ENCODE results near the gene PAM.
"Not testable (repeated sequence)": the region's sequence is repeated elsewhere in the genome, so short reads cannot be mapped to it uniquely, and the experiment has no call there.

PAM gene

DNA sequence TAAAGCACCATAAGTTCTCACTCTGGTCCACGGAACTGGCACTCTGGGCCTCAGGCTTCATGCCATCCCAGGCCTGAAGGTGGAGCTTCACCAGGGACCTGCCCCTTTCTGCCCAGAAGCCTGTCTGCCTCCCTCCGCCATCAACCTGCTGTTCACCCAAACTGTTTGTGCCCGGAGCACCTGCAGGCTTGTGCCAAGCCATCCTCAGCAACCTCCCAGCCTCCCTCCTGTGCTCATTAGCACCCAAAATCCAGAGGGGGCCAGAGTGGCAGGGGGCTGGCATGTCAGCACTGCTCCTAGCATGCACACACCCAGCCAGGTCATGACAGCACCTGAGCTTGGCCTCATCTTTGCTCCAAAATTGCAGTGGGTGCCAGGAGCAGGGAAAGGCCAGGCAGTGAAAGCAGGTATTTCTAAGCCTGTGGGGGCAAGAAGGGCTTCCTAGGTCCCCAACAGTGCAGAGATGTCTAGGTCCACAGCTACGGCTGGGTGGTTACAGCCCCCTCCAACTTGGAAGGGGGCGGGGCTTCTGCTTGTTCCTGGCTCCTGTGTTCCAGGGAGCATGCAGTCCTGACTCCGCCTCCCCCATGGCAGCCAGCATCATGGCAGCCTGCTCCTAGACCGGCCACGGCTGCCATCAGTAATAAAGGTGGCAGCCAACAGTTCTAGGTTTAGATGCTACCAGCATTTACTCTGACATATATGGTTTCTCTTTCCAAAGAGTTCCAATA lies 279.7 kb downstream of the PAM start:
- no peak for DNase-seq (ENCODE audit: extremely low read depth in 1 of 2, low read depth in 1 of 2)

DNA sequence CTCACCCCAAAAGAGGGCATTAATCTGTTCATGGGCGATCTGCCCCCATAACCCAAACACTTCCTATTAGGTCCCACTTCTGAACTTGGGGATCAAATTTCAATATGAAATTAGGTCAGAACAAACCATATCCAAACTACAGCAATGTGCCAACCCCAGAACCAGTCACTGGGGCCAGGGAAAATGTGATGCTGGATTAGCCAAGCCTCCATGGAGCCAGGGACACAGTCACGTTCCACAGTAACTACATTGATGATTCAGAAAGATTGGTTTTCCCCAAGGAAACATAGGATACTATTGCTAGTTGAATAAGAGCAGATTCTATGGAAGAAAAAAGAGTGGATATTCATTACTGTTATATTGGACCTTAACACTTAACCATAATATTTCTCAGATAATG lies 280.6 kb downstream of the PAM start:
- no peak for DNase-seq (ENCODE audit: extremely low read depth in 1 of 2, low read depth in 1 of 2)

DNA sequence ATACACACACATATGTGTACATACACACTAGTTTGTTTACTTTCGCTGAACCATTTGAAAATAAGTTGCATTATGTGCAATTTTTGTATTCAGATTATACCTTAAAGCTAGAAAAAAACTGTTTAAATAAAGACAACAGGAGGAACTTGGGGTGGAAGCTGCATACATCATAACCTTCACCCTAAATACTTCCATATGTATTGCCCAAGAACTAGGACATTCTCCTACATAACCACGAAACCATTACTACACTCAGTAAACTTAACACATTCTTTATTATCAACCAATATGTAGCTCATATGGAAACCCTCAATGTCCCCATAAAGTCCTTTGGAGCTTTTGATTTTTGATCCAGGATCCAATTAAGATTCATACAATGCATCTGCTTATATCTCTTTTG lies 281.5 kb downstream of the PAM start:
- DNase-seq (ENCODE audit: extremely low read depth in 1 of 2, low read depth in 1 of 2): no peak

DNA sequence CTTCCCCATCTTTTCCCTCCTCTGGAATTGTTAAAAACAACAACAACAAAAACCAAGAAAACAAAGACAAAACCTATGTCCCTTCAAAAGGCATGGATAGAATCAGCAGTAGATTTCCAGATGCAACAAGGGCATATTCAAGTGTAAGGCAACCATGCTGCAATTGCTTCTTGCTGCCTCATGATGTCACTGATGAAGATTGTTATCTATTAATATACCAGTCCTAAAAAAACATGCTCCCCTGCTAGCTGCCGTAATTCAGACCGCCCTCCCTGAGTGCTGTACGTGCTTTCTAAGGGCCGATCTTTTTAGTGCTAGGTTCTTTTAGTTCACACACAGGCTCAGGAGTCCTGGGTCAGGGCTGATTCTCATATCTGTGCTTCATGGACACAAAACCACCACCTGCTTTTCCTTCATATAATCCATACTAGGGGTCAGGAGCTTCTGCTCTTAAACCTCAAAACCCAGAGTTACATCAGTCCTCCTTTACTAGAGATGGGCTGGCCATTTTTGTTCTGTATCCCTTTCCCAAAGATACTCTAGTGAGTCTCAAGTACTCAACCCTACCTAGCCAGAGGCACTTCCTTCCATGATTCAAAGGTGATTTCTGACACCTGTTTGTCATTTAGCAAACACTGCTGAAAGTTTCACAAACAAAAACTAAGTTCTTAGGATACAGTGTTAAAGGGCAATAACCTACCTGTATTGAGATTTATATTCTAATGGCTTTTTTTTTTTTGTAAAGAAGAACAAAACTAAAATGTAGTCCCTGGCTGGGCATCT lies 282.8 kb downstream of the PAM start:
- DNase-seq (ENCODE audit: extremely low read depth in 1 of 2, low read depth in 1 of 2): no peak

DNA sequence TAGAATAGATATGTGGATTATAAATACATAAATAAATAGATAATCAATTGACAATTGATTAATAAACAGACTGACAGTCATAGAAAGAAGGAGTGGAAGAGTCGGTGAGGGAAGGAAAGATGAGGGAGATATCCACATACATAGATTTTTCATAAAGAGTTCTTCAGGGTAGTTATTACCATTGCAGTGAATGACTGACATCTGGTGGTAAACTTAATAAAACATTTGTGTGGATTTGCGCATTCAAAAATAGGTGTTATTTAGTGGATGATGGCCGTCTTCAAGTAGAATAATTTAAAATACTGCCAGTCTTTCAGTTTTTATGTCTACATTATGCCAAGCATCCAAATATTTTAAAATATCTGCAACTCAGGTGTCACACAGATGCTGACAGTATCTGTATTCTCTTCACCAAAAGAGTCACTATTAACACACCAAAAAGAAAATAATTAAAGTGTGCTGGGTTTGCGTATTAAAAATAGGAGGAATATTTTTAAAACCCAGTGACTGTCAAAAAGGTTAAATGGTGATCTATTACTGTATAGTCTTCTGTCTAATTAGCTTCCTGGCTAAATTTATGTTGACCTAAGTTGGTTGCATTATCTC lies 286.1 kb downstream of the PAM start:
- no peak for DNase-seq (ENCODE audit: extremely low read depth in 1 of 2, low read depth in 1 of 2)

DNA sequence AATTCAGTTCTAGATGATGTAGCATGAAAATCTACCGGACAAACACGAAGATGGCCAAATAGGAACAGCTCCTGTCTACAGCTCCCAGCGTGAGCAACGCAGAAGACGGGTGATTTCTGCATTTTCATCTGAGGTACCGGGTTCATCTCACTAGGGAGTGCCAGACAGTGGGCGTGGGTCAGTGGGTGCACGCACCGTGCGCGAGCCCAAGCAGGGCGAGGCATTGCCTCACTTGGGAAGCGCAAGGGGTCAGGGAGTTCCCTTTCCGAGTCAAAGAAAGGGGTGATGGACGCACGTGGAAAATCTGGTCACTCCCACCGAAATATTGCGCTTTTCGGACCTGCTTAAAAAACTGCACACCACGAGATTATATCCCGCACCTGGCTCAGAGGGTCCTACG lies 291.6 kb downstream of the PAM start:
- DNase-seq (ENCODE audit: extremely low read depth in 1 of 2, low read depth in 1 of 2): not testable (repeated sequence)

DNA sequence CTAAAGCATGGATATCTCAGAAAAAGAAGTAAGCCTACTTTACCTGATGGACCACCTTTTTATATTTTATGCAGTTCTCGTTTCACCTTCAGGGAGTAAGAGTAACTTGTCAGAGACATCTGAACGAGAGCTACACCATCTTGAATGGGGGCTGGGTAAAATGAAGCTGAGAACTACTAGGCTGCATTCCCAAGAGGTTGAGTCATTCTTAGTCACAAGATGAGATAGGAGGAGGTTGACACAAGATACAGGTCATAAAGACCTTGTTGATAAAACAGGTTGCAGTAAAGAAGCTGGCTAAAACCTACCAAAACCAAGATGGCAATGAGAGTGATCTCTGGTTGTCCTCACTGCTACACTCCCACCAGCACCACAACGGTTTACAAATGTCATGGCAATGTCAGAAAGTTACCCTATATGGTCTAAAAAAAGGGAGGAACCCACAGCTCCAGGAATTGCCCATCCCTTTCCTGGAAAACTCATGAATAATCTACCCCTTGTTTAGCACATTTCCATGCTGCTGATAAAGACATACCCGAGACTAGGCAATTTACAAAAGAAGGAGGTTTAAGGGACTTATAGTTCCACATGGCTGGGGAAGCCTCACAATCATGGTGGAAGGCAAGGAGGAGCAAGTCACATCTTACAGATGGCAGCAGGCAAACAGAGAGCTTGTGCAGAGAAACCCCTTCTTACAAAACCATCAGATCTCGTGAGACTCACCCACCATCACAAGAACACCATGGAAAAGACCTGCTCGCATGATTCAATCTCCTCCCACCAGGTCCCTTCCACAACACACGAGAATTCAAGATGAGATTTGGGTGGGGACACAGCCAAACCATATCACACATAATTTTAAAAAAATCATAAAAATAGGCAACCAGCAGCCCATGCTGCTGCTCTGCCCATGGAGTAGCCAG lies 302.4 kb downstream of the PAM start:
- no peak for DNase-seq (ENCODE audit: extremely low read depth in 1 of 2, low read depth in 1 of 2)

DNA sequence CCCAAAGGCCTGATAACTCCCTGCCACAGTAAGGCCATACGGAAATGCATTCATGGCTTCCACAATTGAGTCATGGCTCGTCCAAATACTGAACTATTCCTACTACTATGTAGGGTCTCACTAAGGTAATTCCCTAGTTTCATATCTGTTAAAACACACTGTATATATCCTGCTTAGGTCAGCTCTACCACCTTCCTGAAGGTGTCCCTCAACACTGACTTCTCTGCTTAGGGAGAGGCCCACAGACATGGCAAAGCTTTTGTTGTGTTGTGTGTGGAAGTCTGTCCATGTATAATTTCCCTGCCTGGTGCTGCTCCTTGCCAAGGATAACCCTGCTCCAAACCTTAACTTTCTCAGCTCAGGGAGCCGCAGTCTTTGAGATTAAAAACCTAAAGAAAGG lies 304.4 kb downstream of the PAM start:
- no peak for DNase-seq (ENCODE audit: extremely low read depth in 1 of 2, low read depth in 1 of 2)

DNA sequence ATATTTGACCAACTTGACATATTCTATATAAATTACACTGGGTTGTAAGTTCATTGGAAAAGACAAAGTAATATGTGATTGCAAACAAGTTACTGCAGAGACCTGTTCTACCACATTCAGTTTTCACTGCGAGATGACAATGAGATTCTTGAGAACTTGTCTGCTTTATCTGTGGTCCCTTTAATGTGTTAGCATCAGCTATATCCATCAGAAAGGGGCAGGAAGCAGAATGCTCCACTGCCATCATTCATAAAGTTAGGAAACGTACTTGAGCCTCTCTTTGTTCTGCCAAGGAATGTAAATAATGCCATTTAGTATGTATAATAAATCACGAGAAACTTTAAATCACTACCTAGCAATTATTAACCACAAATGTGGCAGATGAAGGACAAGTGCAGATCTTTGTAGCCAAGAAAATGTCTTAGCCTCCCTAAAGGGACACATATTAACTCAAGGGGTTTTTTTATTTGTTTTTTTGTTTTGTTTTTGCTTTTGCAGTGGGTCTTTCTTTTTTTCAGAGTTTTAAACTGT lies 305.4 kb downstream of the PAM start:
- DNase-seq (ENCODE audit: extremely low read depth in 1 of 2, low read depth in 1 of 2): no peak

DNA sequence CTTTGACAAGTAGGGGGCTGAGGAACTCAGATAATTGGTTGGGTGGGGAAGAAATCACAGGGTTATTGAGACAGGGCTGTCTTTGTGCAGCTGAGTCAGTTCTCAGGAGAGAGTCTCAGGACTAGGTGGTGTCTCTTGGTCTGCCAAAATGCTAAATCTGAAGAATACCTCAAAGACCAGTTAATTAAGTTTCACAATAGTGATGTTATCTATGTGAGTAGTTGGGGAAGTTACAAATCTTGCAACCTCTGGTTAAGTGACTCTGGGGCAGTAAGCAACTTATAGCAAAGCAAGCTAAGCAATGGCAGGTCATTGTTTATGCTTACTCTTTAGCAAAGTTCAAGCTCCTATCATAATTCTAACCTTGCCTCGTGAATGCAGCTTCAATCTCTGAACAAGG lies 311.2 kb downstream of the PAM start:
- DNase-seq (ENCODE audit: extremely low read depth in 1 of 2, low read depth in 1 of 2): no peak

DNA sequence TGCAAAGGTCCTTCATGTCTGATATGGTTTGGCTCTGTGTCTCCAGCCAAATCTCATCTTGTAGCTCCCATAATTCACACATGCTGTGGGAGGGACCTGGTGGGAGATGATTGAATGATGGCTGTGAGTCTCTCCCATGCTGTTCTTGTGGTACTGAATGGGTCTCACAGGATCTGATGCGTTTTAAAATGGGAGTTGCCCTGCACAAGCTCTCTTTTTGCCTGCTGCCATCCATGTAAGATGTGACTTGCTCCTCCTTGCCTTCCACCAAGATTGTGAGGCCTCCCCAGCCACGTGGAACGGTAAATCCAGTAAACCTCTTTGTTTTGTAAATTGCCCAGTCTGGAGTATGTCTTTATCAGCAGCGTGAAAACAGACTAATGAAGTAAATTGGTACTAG lies 318.4 kb downstream of the PAM start:
- not testable (repeated sequence) for DNase-seq (ENCODE audit: extremely low read depth in 1 of 2, low read depth in 1 of 2)

DNA sequence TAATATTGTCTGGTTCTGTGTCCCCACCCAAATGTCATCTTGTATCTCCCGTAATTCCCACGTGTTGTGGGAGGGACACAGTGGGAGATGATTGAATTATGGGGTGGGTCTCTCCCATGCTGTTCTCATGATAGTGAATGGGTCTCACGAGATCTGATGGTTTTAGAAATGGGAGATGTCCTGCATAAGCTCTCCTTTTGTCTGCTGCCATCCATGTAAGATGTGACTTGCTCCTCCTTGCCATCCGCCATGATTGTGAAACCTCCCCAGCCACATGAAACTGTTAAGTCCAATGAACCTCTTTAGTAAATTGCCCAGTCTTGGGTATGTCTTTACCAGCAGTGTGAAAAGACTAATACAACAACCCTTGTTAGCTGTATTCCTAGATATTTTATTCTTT lies 320.3 kb downstream of the PAM start:
- DNase-seq (ENCODE audit: extremely low read depth in 1 of 2, low read depth in 1 of 2): no peak

Measured in stimulated activated CD8-positive, alpha-beta memory T cell treated with anti-CD3 and anti-CD28 coated beads, Interleukin-7, amount 100 ng/mL, for 48 hours (primary cell).